GM13977 (cell line): Measurements from ENCODE around the gene OTUD1.
A peak's percentile ranks its signal among the peaks of the same experiment; 100 is the strongest.

Experiments used
- DNase-seq: peaks from one replicate; pipeline ENCODE4 v3.0.0; 2012; ENCODE audit warnings: low spot score
- in situ Hi-C: fragments of 300-500 bp; cut with MboI; formaldehyde crosslinking; loops from one replicate; pipeline ENCODE4 v1.12.0; 2022; ENCODE audit warnings: low sequenced_read_pairs, low pct_unique_long_range_greater_than_20kb, mixed read lengths, inconsistent platforms; ENCODE audit not compliant: unreplicated experiment
- TF ChIP-seq, protein P1 (sequence below): IDR thresholded peaks from 2 replicates; pipeline ENCODE4 v1.5.1; 2012; ENCODE audit warnings: mild to moderate bottlenecking, control low read depth; ENCODE audit not compliant: insufficient read depth; ENCODE audit errors: extremely low read depth, missing control alignments

The OTUD1 gene

DNA sequence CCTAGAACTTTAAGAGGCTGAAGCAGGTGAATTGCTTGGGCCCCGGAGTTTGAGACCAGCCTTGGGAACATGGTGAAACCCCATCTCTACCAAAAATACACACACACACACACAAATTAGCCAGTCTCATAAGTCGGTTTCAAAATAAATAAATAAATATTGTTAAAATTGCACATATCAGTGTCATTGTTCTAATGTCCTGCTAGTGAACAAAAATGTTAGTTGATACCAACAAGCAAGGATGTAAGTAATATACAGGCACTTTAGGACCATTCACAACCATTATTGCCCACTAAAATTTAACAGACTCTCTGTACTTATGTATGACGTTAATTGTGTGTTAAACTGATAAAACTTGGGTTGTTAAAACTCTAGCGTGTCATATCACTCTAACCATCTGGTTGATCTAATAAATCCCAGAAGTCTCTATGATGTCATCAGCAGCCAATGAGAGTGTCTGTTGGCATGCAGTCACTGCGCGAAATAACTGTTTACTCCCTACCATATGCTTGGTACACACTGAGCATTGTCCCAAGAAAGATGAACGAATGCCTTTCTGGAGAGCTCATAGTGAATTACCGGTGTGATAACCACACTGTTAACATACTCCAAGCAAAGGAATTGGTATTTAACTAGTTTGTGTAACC, 30.4 kb upstream of the OTUD1 start:
- TF ChIP-seq, protein P1, sequence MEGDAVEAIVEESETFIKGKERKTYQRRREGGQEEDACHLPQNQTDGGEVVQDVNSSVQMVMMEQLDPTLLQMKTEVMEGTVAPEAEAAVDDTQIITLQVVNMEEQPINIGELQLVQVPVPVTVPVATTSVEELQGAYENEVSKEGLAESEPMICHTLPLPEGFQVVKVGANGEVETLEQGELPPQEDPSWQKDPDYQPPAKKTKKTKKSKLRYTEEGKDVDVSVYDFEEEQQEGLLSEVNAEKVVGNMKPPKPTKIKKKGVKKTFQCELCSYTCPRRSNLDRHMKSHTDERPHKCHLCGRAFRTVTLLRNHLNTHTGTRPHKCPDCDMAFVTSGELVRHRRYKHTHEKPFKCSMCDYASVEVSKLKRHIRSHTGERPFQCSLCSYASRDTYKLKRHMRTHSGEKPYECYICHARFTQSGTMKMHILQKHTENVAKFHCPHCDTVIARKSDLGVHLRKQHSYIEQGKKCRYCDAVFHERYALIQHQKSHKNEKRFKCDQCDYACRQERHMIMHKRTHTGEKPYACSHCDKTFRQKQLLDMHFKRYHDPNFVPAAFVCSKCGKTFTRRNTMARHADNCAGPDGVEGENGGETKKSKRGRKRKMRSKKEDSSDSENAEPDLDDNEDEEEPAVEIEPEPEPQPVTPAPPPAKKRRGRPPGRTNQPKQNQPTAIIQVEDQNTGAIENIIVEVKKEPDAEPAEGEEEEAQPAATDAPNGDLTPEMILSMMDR: no peak
- in situ Hi-C loops: no loop called here
- no peak for DNase-seq

DNA sequence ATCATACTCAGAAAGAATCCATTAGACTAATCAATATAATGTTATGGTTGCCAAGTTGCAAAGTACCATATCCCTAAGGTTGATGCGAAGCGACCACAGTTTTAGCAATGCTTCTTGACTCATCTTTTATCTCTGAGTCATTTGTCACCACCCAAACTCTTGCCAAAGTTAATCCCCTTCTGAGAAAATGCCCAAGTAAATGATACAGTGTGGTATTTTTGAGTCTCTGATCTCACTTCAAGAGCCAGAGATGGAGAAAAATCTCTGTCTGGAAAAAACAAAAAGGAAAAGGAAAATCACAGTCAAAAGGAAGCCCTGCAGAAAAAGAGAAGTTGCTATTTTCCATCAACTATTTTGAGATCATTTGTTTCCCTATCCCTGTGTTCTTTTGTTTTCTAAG, 26.7 kb upstream of the OTUD1 start:
- TF ChIP-seq, protein P1: no peak
- in situ Hi-C loops: no loop called here
- DNase-seq: no peak

DNA sequence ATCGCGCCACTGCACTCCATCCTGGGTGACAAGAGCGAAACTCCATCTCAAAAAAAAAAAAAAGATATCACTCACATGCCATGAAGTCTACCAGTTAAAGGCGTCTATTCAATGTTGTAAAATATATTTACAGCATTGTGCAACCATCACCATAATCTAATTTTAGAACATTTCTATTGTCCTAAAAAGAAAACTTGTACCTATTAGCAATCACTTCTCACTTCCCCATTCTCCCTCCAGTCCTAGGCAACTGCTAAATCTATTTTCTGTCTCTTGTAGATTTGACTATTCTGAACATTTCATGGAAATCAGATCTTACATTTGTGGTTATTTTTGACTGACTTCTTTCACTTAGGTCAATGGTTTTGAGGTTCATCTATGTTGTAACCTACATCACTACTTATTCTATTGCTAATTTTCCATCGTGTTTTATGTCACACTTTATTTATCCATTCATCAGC, 25.2 kb upstream of the OTUD1 start:
- in situ Hi-C loops: no loop called here
- TF ChIP-seq, protein P1: no peak
- peak; percentile 44 for DNase-seq

GRCh38 chr10:23414658-23415057, 24.2 kb upstream of the OTUD1 start:
- in situ Hi-C loops: no loop called here
- DNase-seq: no peak
- TF ChIP-seq, protein P1: no peak

DNA sequence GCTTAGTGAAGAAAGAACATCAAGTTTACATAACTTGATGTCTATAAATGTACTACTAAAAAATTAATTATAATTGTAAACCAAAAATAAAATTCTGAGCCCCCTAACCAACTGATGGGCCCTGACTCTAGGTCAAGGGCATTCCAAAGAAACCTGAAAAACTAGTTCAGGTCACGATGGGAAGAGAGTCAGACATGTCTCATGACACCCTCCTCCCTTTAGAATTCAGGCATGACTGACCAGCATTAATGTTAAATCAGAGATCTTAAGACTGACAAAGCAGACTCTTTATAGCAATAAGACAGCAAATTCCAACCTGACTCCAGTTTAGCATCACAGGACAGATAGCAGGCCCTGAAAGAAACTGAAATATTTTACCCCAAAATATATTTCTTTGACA, 21.6 kb upstream of the OTUD1 start:
- in situ Hi-C loops: no loop called here
- no peak for DNase-seq
- TF ChIP-seq, protein P1: no peak

DNA sequence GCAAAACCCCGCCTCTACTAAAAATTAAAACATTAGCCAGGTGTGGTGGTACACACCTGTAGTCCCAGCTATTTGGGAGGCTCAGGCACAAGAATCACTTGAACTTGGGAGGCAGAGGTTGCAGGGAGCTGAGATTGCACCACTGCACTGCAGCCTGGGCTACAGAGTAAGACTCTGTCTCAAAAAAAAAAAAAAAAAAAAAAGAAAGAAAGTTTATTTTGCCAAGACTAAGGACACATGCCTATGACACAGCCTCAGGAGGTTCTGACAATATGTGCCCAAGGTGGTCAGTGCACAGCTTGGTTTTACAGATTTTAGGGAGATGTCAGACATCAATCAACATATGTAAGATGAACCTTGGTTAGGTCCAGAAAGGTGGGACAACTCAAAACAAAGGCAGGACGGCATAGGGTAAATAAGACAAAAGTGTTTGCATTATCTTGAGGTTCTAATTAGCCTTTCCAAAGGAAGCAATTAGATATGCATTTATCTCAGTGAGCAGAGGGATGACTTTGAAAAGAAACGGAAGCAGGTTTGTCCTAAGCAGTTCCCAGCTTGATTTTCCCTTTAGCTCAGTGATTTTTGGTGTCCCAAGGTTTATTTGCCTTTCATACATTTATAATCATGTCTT, 20.7 kb upstream of the OTUD1 start:
- TF ChIP-seq, protein P1: no peak
- no peak for DNase-seq
- in situ Hi-C loops: no loop called here

DNA sequence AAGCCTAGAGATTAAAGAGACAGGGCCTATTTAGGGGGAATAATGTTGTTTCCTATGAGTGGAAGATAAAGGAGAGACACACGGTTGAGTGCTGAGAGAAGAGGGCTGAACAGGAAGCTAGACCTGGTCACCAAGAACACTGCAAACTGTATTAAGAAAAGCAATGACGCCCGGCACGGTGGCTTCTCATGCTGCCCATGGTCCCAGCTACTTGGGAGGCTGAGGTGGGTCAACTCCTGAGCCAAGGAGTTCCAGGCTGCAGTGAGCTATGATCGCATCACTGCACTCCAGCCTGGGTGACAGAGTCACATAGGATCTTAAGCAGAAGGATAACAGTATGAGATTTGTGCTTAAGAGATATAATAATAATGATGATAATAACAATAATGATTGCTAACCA, 19.7 kb upstream of the OTUD1 start:
- no peak for DNase-seq
- TF ChIP-seq, protein P1: no peak
- in situ Hi-C loops: no loop called here
